Measurements from ENCODE around the gene C12orf43.
"Not testable (repeated sequence)": the region's sequence is repeated elsewhere in the genome, so short reads cannot be mapped to it uniquely, and the experiment has no call there.

Gene C12orf43

GRCh38 chr12:121015825-121016766 is at the start of gene C12orf43:
C12orf43 (minus strand) TSS chr12:121016487; CDS start chr12:121016474, 13 bp downstream.
- no peak for FAIRE-seq

- FAIRE-seq: no peak
Measured at GRCh38 chr12:121065345-121065744, 49.1 kb upstream of the C12orf43 start.

GRCh38 chr12:121064586-121064985 is 48.3 kb upstream of the C12orf43 start:
- FAIRE-seq: not testable (repeated sequence)

GRCh38 chr12:121064116-121064515 is 47.8 kb upstream of the C12orf43 start:
- no peak for FAIRE-seq

- FAIRE-seq: no peak
Measured at GRCh38 chr12:121062391-121063045, 46.2 kb upstream of the C12orf43 start.

- FAIRE-seq: no peak
Measured at GRCh38 chr12:121061831-121062230, 45.5 kb upstream of the C12orf43 start.

GRCh38 chr12:121060149-121061001 is 44.1 kb upstream of the C12orf43 start:
- no peak for FAIRE-seq

GRCh38 chr12:121059031-121059898 is 43.0 kb upstream of the C12orf43 start:
- FAIRE-seq: no peak

- FAIRE-seq: no peak
Measured at GRCh38 chr12:121057794-121058193, 41.5 kb upstream of the C12orf43 start.

- FAIRE-seq: no peak
Measured at GRCh38 chr12:121053706-121054105, 37.4 kb upstream of the C12orf43 start.

GRCh38 chr12:121050725-121051124 is 34.4 kb upstream of the C12orf43 start:
- FAIRE-seq: no peak

- no peak for FAIRE-seq
Measured at GRCh38 chr12:121048442-121048841, 32.2 kb upstream of the C12orf43 start.

GRCh38 chr12:121047400-121047799 is 31.1 kb upstream of the C12orf43 start:
- FAIRE-seq: not testable (repeated sequence)

- no peak for FAIRE-seq
Measured at GRCh38 chr12:121043067-121043466, 26.8 kb upstream of the C12orf43 start.

GRCh38 chr12:121038861-121039668 is 22.8 kb upstream of the C12orf43 start, which contains the start of gene OASL:
OASL (minus strand) TSS chr12:121039246; CDS start chr12:121038971, 275 bp downstream.
- FAIRE-seq: no peak

GRCh38 chr12:121036810-121037326 is 20.6 kb upstream of the C12orf43 start:
- FAIRE-seq: no peak

- FAIRE-seq: no peak
Measured at GRCh38 chr12:121034616-121035305, 18.5 kb upstream of the C12orf43 start.

- FAIRE-seq: no peak
Measured at GRCh38 chr12:121033625-121034349, 17.5 kb upstream of the C12orf43 start.

- FAIRE-seq: no peak
Measured at GRCh38 chr12:121030576-121031212, 14.4 kb upstream of the C12orf43 start.

All from colon (tissue), 2 donors.